Subcutaneous abdominal adipose tissue (tissue), 5 donors: ENCODE measurements around the gene SHISA2.
"Not testable (repeated sequence)": the region's sequence is repeated elsewhere in the genome, so short reads cannot be mapped to it uniquely, and the experiment has no call there.

ENCODE experiments used
- H3K27ac ChIP-seq: one replicate; pipeline ENCODE4 v1.7.0; 2013; ENCODE audit warnings: low read depth, mild to moderate bottlenecking, inconsistent platforms, low read length, moderate library complexity
- H3K27me3 ChIP-seq, 5 donors: one replicate each; pipeline ENCODE4 v1.7.0; 2013; ENCODE audit warnings: low read length in 5 of 5, inconsistent platforms in 1 of 5; ENCODE audit not compliant: control insufficient read depth in 5 of 5, insufficient read depth in 4 of 5
- H3K36me3 ChIP-seq, 5 donors: one replicate each; pipeline ENCODE4 v1.7.0; 2013; ENCODE audit warnings: low read length in 5 of 5; ENCODE audit not compliant: control insufficient read depth in 5 of 5, insufficient read depth in 5 of 5
- H3K4me1 ChIP-seq, 5 donors: one replicate each; pipeline ENCODE4 v1.7.0; 2013; ENCODE audit warnings: low read length in 5 of 5, mild to moderate bottlenecking in 3 of 5, moderate library complexity in 1 of 5; ENCODE audit not compliant: control insufficient read depth in 5 of 5, insufficient read depth in 5 of 5
- H3K4me3 ChIP-seq, 5 donors: one replicate each; pipeline ENCODE4 v1.7.0; 2013; ENCODE audit warnings: low read length in 5 of 5, low read depth in 1 of 5
- H3K9ac ChIP-seq, 5 donors: one replicate each; pipeline ENCODE4 v1.7.0; 2013; ENCODE audit warnings: low read length in 5 of 5, mild to moderate bottlenecking in 4 of 5, moderate library complexity in 3 of 5
- H3K9me3 ChIP-seq, 5 donors: one replicate each; pipeline ENCODE4 v1.7.0; 2013; ENCODE audit warnings: low read length in 5 of 5; ENCODE audit not compliant: control insufficient read depth in 5 of 5
- donor health status: healthy.
- donor health status: healthy.
- donor health status: healthy.
- donor health status: healthy.
- donor health status: healthy.

The SHISA2 gene

GRCh38 chr13:26051657-26052311, at the start of gene SHISA2:
Gene SHISA2 (minus strand): TSS chr13:26052016. CDS start chr13:26050975, 1,041 bp downstream.
- H3K4me1 ChIP-seq, result peaks cover 0 to 32% (median 24%) of the 10 kb centered on the region in 5 donors
- H3K27ac ChIP-seq, result no peak within 1 kb of the TSS
- H3K4me3 ChIP-seq, result peak within 1 kb of the TSS; percentile 46 to 71 (median 64)
- no peaks in the 10 kb centered on the region for H3K36me3 ChIP-seq
- H3K9me3 ChIP-seq, result no peaks in the 10 kb centered on the region
- H3K9ac ChIP-seq, result peak within 1 kb of the TSS in 1 of 5 donors; percentile 53
- peaks cover 22 to 60% (median 35%) of the 10 kb centered on the region in 5 donors for H3K27me3 ChIP-seq

GRCh38 chr13:26095846-26096610, 44.2 kb upstream of the SHISA2 start:
- H3K9ac ChIP-seq, result no peak overlapping the region
- H3K36me3 ChIP-seq, result no peaks in the 10 kb centered on the region
- H3K4me1 ChIP-seq, result peaks cover 0 to 19% (median 3%) of the 10 kb centered on the region in 5 donors
- no peak overlapping the region for H3K4me3 ChIP-seq
- H3K9me3 ChIP-seq, result peaks cover 0 to 5% (median 4%) of the 10 kb centered on the region in 5 donors
- no peak overlapping the region for H3K27ac ChIP-seq
- H3K27me3 ChIP-seq, result no peaks in the 10 kb centered on the region

GRCh38 chr13:26095338-26095737, 43.5 kb upstream of the SHISA2 start:
- H3K27me3 ChIP-seq, result no peaks in the 10 kb centered on the region
- H3K4me1 ChIP-seq, result peaks cover 0 to 19% (median 3%) of the 10 kb centered on the region in 5 donors

DNA sequence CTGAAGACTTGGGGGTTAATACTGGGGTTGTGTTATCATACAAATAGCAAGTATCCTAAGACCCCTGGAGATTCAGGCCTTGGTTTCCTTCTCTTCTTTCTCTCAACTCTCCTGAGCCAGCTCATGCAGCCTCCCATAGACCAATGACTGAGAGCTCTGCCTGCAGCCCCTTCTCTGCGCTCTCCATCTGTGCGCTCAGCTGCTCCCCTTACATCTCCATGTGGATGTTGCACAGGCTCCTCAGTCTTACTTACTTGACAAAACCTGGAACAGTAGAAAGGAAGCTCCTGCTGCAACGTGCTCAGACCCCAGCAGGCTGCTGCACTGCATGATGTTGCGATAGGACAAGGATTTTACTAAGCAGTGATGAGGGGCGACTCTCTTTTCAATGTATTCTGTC, 25.0 kb upstream of the SHISA2 start:
- not testable (repeated sequence) for H3K27ac ChIP-seq, H3K9me3 ChIP-seq, H3K9ac ChIP-seq

More at GRCh38 chr13:26095338-26095737, 43.5 kb upstream of the SHISA2 start:
- Histone ChIP-seq H3K36me3 (no peaks in the 10 kb centered on the region), H3K4me3 (no peak overlapping the region), H3K9ac (no peak overlapping the region), H3K27ac (no peak overlapping the region), H3K9me3 (peaks cover 0 to 3% (median 0%) of the 10 kb centered on the region in 5 donors)

GRCh38 chr13:26075498-26075897, 23.7 kb upstream of the SHISA2 start:
- Histone ChIP-seq H3K4me3 (no peak overlapping the region), H3K36me3 (no peaks in the 10 kb centered on the region), H3K9ac (no peak overlapping the region), H3K27me3 (peaks cover 0 to 5% (median 0%) of the 10 kb centered on the region in 5 donors), H3K27ac (no peak overlapping the region), H3K9me3 (no peaks in the 10 kb centered on the region), H3K4me1 (peaks cover 0 to 11% (median 6%) of the 10 kb centered on the region in 5 donors)

More for the DNA sequence above, 25.0 kb upstream of the SHISA2 start:
- peaks cover 0 to 14% (median 6%) of the 10 kb centered on the region in 5 donors for H3K4me1 ChIP-seq
- not testable (repeated sequence) for H3K36me3 ChIP-seq, H3K4me3 ChIP-seq, H3K27me3 ChIP-seq

GRCh38 chr13:26074706-26075105, 22.9 kb upstream of the SHISA2 start:
- H3K9me3 ChIP-seq, result no peaks in the 10 kb centered on the region
- H3K9ac ChIP-seq, result no peak overlapping the region
- peaks cover 0 to 4% (median 0%) of the 10 kb centered on the region in 5 donors for H3K4me1 ChIP-seq
- H3K27me3 ChIP-seq, result peaks cover 0 to 5% (median 0%) of the 10 kb centered on the region in 5 donors
- H3K36me3 ChIP-seq, result no peaks in the 10 kb centered on the region
- H3K27ac ChIP-seq, result no peak overlapping the region
- peak overlapping the region in 1 of 5 donors; percentile 22 for H3K4me3 ChIP-seq

- H3K9ac ChIP-seq, H3K9me3 ChIP-seq, H3K27me3 ChIP-seq, H3K36me3 ChIP-seq, H3K4me1 ChIP-seq, H3K27ac ChIP-seq, H3K4me3 ChIP-seq: not testable (repeated sequence)
Measured at GRCh38 chr13:26072335-26072734, 20.5 kb upstream of the SHISA2 start.

- Histone ChIP-seq H3K4me3 (no peak overlapping the region), H3K27me3 (peaks cover 0 to 5% (median 0%) of the 10 kb centered on the region in 5 donors), H3K4me1 (peaks cover 0 to 3% (median 0%) of the 10 kb centered on the region in 5 donors), H3K9me3 (no peaks in the 10 kb centered on the region), H3K27ac (no peak overlapping the region), H3K36me3 (no peaks in the 10 kb centered on the region), H3K9ac (no peak overlapping the region)
Measured at GRCh38 chr13:26071691-26072090, 19.9 kb upstream of the SHISA2 start.

DNA sequence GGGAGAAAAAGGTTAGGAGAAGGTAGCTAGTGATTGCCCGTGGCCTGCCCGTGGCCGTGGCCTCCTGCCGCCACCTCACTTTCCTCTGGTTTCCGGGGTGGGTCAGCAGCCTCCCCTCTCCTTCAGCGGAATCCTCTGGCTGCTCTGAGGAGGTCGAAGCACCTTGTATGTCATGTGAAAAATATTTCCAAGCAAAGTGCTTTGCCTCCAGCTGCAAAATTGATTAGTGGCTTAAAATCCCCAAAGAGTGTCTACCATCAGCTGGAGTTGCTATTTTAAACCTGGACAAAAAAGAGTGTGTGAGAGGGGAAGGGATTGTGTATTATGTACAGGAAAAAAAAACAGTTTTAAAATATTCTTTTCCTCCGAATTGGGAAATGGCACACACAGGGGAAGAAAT, 17.8 kb upstream of the SHISA2 start:
- H3K9ac ChIP-seq, H3K9me3 ChIP-seq, H3K27me3 ChIP-seq, H3K4me3 ChIP-seq, H3K36me3 ChIP-seq, H3K27ac ChIP-seq, H3K4me1 ChIP-seq: not testable (repeated sequence)

DNA sequence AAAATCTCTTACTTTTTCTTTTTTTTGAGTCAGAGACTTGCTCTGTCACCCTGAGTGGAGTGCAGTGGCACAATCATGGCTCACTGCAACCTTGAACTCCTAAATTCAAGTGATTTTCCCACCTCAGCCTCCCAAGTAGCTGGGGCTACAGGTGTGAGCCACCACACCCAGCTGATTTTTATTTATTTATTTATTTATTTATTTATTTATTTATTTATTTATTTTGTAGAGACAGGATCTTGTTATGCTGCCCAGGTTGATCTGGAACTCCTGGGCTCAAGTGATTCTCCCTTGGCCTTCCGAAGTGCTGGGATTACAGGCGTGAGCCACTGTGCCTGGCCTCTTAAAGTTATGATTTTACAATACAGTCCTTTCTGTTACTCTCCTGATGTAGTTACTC, 16.6 kb upstream of the SHISA2 start:
- H3K27me3 ChIP-seq, H3K4me3 ChIP-seq, H3K36me3 ChIP-seq, H3K4me1 ChIP-seq, H3K27ac ChIP-seq, H3K9me3 ChIP-seq, H3K9ac ChIP-seq: not testable (repeated sequence)
